Measurements from ENCODE around the gene SLC15A4. TPM values are rescaled to one million over a fixed set of nuclear protein-coding genes. Genes with fewer than 3 reads are reported as not detected.
"Not testable (repeated sequence)": the region's sequence is repeated elsewhere in the genome, so short reads cannot be mapped to it uniquely, and the experiment has no call there.

SLC15A4 gene
- polyA plus RNA-seq, 2 donors = 7.3 to 9.4 TPM

GRCh38 chr12:128806573-128806972, 17.2 kb downstream of the SLC15A4 start:
- H3K9me3 ChIP-seq (ENCODE audit: control insufficient read depth in 2 of 2, insufficient read depth in 1 of 2, low read depth in 1 of 2, low read length in 1 of 2) = no peaks in the 10 kb centered on the region
- peaks cover 8 to 11% of the 10 kb centered on the region in 2 donors for H3K36me3 ChIP-seq (ENCODE audit: control insufficient read depth in 2 of 2, insufficient read depth in 2 of 2, low read length in 1 of 2)
- H3K4me1 ChIP-seq (ENCODE audit: control insufficient read depth in 2 of 2, insufficient read depth in 2 of 2, low read length in 1 of 2) = peaks cover 0 to 3% of the 10 kb centered on the region in 2 donors
- no peak overlapping the region for H3K27ac ChIP-seq (ENCODE audit: low read depth in 2 of 2, low read length in 1 of 2)
- H3K27me3 ChIP-seq (ENCODE audit: control insufficient read depth in 1 of 2, insufficient read depth in 2 of 2, low read length in 2 of 2) = no peaks in the 10 kb centered on the region
- H3K4me3 ChIP-seq (ENCODE audit: low read depth in 1 of 2, low read length in 2 of 2) = no peak overlapping the region
- WGBS, 2 donors = 87 to 89% methylated on average over 9 of the region's 9 CpGs

DNA sequence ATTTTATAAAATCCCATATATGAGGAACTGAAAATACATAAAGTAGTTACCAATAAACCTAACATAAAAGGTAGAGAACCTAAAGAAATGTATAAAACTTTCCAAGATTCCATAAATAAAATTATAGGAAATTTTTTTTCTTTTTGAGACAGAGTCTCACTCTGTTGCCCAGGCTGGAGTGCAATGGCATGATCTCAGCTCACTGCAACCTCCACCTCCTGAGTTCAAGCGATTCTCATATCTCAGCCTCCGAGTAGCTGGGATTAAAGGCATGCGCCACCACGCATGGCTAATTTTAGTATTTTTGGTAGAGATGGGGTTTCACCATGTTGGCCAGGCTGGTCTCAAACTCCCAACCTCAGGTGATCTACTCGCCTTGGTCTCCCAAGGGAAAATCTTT, 18.4 kb downstream of the SLC15A4 start:
- not testable (repeated sequence) for H3K4me3 ChIP-seq (ENCODE audit: low read depth in 1 of 2, low read length in 2 of 2); H3K27me3 ChIP-seq (ENCODE audit: control insufficient read depth in 1 of 2, insufficient read depth in 2 of 2, low read length in 2 of 2); H3K4me1 ChIP-seq (ENCODE audit: control insufficient read depth in 2 of 2, insufficient read depth in 2 of 2, low read length in 1 of 2); H3K9me3 ChIP-seq (ENCODE audit: control insufficient read depth in 2 of 2, insufficient read depth in 1 of 2, low read depth in 1 of 2, low read length in 1 of 2); H3K27ac ChIP-seq (ENCODE audit: low read depth in 2 of 2, low read length in 1 of 2)
- 98% methylated on average over 5 of the region's 5 CpGs for WGBS, 2 donors
- peaks cover 2 to 17% of the 10 kb centered on the region in 2 donors for H3K36me3 ChIP-seq (ENCODE audit: control insufficient read depth in 2 of 2, insufficient read depth in 2 of 2, low read length in 1 of 2)

DNA sequence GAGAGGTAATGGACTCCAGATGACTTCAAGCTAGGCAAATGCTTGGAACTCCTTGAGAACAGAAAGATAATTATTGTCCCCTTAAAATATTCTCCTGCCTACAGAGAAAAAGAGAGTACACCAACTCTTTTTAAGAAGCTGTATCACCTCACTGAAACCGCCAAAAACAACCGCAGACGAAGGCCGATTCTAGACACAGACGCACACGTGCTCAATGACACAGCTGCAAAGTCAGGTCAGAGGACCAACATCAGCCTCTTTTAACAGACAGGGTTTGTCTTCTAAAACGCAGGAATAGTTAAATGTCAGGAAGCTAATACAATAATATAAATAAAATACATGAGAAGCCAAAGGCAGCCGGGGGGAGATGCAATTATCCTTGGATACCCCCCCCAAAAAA, 19.0 kb downstream of the SLC15A4 start:
- no peaks in the 10 kb centered on the region for H3K9me3 ChIP-seq (ENCODE audit: control insufficient read depth in 2 of 2, insufficient read depth in 1 of 2, low read depth in 1 of 2, low read length in 1 of 2)
- H3K4me1 ChIP-seq (ENCODE audit: control insufficient read depth in 2 of 2, insufficient read depth in 2 of 2, low read length in 1 of 2) = no peaks in the 10 kb centered on the region
- WGBS, 2 donors = 97 to 99% methylated on average over 8 of the region's 8 CpGs
- H3K4me3 ChIP-seq (ENCODE audit: low read depth in 1 of 2, low read length in 2 of 2) = no peak overlapping the region
- H3K36me3 ChIP-seq (ENCODE audit: control insufficient read depth in 2 of 2, insufficient read depth in 2 of 2, low read length in 1 of 2) = peaks cover 2 to 20% of the 10 kb centered on the region in 2 donors
- H3K27ac ChIP-seq (ENCODE audit: low read depth in 2 of 2, low read length in 1 of 2) = no peak overlapping the region
- H3K27me3 ChIP-seq (ENCODE audit: control insufficient read depth in 1 of 2, insufficient read depth in 2 of 2, low read length in 2 of 2) = no peaks in the 10 kb centered on the region

GRCh38 chr12:128803788-128804187, 20.0 kb downstream of the SLC15A4 start:
- peaks cover 2 to 26% of the 10 kb centered on the region in 2 donors for H3K36me3 ChIP-seq (ENCODE audit: control insufficient read depth in 2 of 2, insufficient read depth in 2 of 2, low read length in 1 of 2)
- no peak overlapping the region for H3K4me3 ChIP-seq (ENCODE audit: low read depth in 1 of 2, low read length in 2 of 2)
- H3K27ac ChIP-seq (ENCODE audit: low read depth in 2 of 2, low read length in 1 of 2) = no peak overlapping the region
- WGBS, 2 donors = 95 to 97% methylated on average over 9 of the region's 9 CpGs
- no peaks in the 10 kb centered on the region for H3K27me3 ChIP-seq (ENCODE audit: control insufficient read depth in 1 of 2, insufficient read depth in 2 of 2, low read length in 2 of 2)
- H3K4me1 ChIP-seq (ENCODE audit: control insufficient read depth in 2 of 2, insufficient read depth in 2 of 2, low read length in 1 of 2) = no peaks in the 10 kb centered on the region
- H3K9me3 ChIP-seq (ENCODE audit: control insufficient read depth in 2 of 2, insufficient read depth in 1 of 2, low read depth in 1 of 2, low read length in 1 of 2) = no peaks in the 10 kb centered on the region

- Histone ChIP-seq H3K4me3 (ENCODE audit: low read depth in 1 of 2, low read length in 2 of 2) (no peak overlapping the region), H3K27ac (ENCODE audit: low read depth in 2 of 2, low read length in 1 of 2) (no peak overlapping the region), H3K27me3 (ENCODE audit: control insufficient read depth in 1 of 2, insufficient read depth in 2 of 2, low read length in 2 of 2) (no peaks in the 10 kb centered on the region), H3K4me1 (ENCODE audit: control insufficient read depth in 2 of 2, insufficient read depth in 2 of 2, low read length in 1 of 2) (no peaks in the 10 kb centered on the region), H3K9me3 (ENCODE audit: control insufficient read depth in 2 of 2, insufficient read depth in 1 of 2, low read depth in 1 of 2, low read length in 1 of 2) (no peaks in the 10 kb centered on the region), H3K36me3 (ENCODE audit: control insufficient read depth in 2 of 2, insufficient read depth in 2 of 2, low read length in 1 of 2) (peaks cover 2 to 24% of the 10 kb centered on the region in 2 donors)
- 89 to 92% methylated on average over 13 of the region's 13 CpGs for WGBS, 2 donors
Measured at GRCh38 chr12:128802756-128803155, 21.0 kb downstream of the SLC15A4 start.

DNA sequence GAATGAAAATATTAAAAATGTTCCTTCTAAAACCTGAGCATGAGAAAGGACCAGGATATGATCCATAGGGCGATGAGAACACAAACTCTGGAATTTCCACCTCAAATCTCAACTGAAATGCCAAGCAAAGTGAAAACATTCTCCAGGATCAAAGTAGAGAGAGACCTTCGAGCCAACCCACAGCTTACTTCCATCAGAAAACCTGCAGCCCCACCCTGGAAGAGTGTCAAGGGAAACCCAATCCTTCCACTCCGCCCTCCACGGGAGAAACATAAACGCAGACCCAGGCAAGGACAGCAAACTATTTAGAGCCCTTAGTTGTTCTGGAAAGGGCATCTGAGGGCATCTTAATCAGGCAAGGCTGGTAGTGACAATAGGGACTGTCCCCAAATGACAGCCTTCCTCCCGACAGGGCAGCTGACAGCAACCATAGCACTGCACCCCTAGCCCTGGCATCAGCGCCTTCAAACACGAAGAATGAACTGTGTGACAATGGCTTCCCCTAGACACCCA, 21.8 kb downstream of the SLC15A4 start:
- peaks cover 7 to 24% of the 10 kb centered on the region in 2 donors for H3K36me3 ChIP-seq (ENCODE audit: control insufficient read depth in 2 of 2, insufficient read depth in 2 of 2, low read length in 1 of 2)
- H3K27ac ChIP-seq (ENCODE audit: low read depth in 2 of 2, low read length in 1 of 2) = no peak overlapping the region
- no peaks in the 10 kb centered on the region for H3K27me3 ChIP-seq (ENCODE audit: control insufficient read depth in 1 of 2, insufficient read depth in 2 of 2, low read length in 2 of 2)
- H3K4me1 ChIP-seq (ENCODE audit: control insufficient read depth in 2 of 2, insufficient read depth in 2 of 2, low read length in 1 of 2) = no peaks in the 10 kb centered on the region
- no peaks in the 10 kb centered on the region for H3K9me3 ChIP-seq (ENCODE audit: control insufficient read depth in 2 of 2, insufficient read depth in 1 of 2, low read depth in 1 of 2, low read length in 1 of 2)
- 72% methylated on average over 8 of the region's 8 CpGs for WGBS, 2 donors
- H3K4me3 ChIP-seq (ENCODE audit: low read depth in 1 of 2, low read length in 2 of 2) = no peak overlapping the region

GRCh38 chr12:128800606-128801005, 23.2 kb downstream of the SLC15A4 start:
- Histone ChIP-seq H3K36me3 (ENCODE audit: control insufficient read depth in 2 of 2, insufficient read depth in 2 of 2, low read length in 1 of 2) (peaks cover 7 to 29% of the 10 kb centered on the region in 2 donors), H3K4me1 (ENCODE audit: control insufficient read depth in 2 of 2, insufficient read depth in 2 of 2, low read length in 1 of 2) (peaks cover 0 to 2% of the 10 kb centered on the region in 2 donors), H3K27ac (ENCODE audit: low read depth in 2 of 2, low read length in 1 of 2) (no peak overlapping the region), H3K4me3 (ENCODE audit: low read depth in 1 of 2, low read length in 2 of 2) (no peak overlapping the region), H3K27me3 (ENCODE audit: control insufficient read depth in 1 of 2, insufficient read depth in 2 of 2, low read length in 2 of 2) (no peaks in the 10 kb centered on the region), H3K9me3 (ENCODE audit: control insufficient read depth in 2 of 2, insufficient read depth in 1 of 2, low read depth in 1 of 2, low read length in 1 of 2) (no peaks in the 10 kb centered on the region)
- WGBS, 2 donors = 91 to 95% methylated on average over 14 of the region's 14 CpGs

DNA sequence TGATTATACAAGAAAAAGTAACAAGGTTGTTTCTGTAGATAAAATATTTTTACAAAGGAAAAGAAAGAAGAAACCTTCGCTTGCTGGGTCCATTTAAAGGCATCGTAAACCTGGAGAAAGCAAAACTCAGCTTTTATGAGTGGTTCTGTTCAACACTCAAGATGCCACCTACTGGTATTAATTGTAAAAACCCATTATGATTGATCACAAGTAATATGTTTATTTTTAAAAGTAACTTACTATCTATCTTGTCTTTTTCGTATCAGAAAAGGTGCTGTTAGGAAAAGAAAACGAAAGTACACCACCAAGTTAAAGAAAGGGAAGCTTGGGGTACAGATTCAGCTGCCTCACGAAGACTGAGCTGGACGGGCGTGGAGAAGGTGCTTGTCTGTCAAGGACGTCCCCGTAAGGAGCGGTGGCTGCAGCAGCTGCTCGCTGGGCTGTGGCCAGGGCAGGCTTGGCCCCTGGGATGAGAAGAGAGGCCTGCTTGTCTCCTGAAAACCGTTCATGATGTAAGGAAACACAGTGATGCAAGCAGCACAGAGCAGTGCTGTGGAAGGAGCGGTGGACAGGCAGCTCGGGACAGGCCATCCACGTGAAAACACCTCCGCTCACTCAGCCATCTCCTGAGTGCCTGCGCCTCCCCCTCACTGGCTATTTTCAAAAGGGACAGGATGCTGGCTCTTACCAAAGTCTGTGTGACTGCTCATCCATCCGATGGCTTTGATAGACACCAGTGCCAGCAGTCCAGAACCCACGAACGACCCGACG, 25.0 kb downstream of the SLC15A4 start:
- no peaks in the 10 kb centered on the region for H3K9me3 ChIP-seq (ENCODE audit: control insufficient read depth in 2 of 2, insufficient read depth in 1 of 2, low read depth in 1 of 2, low read length in 1 of 2)
- H3K27ac ChIP-seq (ENCODE audit: low read depth in 2 of 2, low read length in 1 of 2) = no peak overlapping the region
- no peak overlapping the region for H3K4me3 ChIP-seq (ENCODE audit: low read depth in 1 of 2, low read length in 2 of 2)
- H3K27me3 ChIP-seq (ENCODE audit: control insufficient read depth in 1 of 2, insufficient read depth in 2 of 2, low read length in 2 of 2) = no peaks in the 10 kb centered on the region
- peaks cover 10 to 37% of the 10 kb centered on the region in 2 donors for H3K36me3 ChIP-seq (ENCODE audit: control insufficient read depth in 2 of 2, insufficient read depth in 2 of 2, low read length in 1 of 2)
- peaks cover 0 to 2% of the 10 kb centered on the region in 2 donors for H3K4me1 ChIP-seq (ENCODE audit: control insufficient read depth in 2 of 2, insufficient read depth in 2 of 2, low read length in 1 of 2)
- WGBS, 2 donors = 83 to 85% methylated on average over 22 of the region's 22 CpGs

DNA sequence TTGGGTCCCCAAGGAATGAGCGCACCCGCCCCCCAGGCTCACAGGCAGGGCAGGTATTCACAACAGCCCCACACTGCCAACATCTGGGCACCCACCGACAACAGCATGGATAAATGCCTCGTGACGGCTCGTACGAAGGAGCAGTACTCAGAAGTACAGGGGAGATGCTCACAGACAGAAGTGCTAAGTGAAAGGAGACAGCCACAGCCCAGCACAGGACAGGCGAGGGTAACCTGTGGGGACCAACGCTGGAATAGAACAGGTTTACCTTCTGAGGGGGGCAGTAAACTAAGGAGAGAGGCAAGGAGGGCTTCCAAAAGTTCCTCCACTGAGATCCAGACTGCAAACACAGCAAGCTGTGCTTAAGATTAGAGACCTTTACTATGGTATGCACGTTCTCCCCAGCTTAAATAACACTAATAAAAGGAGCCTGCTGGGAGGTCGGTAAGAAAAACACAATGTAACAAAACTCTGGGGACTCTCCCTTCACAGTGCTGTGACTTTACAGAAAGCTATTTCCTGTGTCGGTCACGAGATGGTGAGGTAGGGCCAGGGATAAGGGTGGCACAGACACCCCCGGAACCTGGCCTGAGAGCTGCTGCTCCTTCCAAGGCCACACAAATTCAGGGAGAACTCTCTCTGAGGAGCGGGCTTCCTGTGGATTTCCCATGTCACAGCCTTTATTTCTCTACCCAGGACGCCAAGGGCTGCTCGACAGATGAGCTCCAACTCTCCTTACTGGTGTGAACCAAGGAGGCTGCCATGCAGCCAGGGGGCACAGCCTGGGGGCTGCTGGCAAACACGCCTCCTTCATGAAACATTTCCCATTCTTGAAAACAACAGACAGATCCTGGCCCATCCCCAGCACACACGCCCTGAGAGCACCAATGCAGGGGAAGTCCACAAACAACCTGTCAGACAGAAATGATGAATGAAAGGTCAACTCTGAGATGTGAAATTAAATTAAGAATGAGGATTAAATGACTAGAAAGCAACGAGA, 26.3 kb downstream of the SLC15A4 start:
- no peaks in the 10 kb centered on the region for H3K27me3 ChIP-seq (ENCODE audit: control insufficient read depth in 1 of 2, insufficient read depth in 2 of 2, low read length in 2 of 2)
- H3K4me1 ChIP-seq (ENCODE audit: control insufficient read depth in 2 of 2, insufficient read depth in 2 of 2, low read length in 1 of 2) = peaks cover 0 to 2% of the 10 kb centered on the region in 2 donors
- peaks cover 10 to 43% of the 10 kb centered on the region in 2 donors for H3K36me3 ChIP-seq (ENCODE audit: control insufficient read depth in 2 of 2, insufficient read depth in 2 of 2, low read length in 1 of 2)
- H3K4me3 ChIP-seq (ENCODE audit: low read depth in 1 of 2, low read length in 2 of 2) = no peak overlapping the region
- WGBS, 2 donors = 78 to 80% methylated on average over 20 of the region's 20 CpGs
- no peak overlapping the region for H3K27ac ChIP-seq (ENCODE audit: low read depth in 2 of 2, low read length in 1 of 2)
- no peaks in the 10 kb centered on the region for H3K9me3 ChIP-seq (ENCODE audit: control insufficient read depth in 2 of 2, insufficient read depth in 1 of 2, low read depth in 1 of 2, low read length in 1 of 2)
